ENCODE data around the gene NFYA. TPM values are rescaled to one million over a fixed set of nuclear protein-coding genes. Genes with fewer than 3 reads are reported as not detected.

NFYA gene
- total and polyA plus RNA-seq, 2 of the 4 experiments (the other 2 are of a cell fraction) = 10.9 to 28.5 TPM

- H3K9ac ChIP-seq (ENCODE audit: low read depth, low read length) = no peak overlapping the region
- peaks cover 6% of the 10 kb centered on the region; the same call in 1 of the 2 replicates for H3K9me1 ChIP-seq (ENCODE audit: insufficient read depth, low read length)
- H3K4ac ChIP-seq (ENCODE audit: low read depth, low read length) = no peak overlapping the region
- POLR2A ChIA-PET (ENCODE audit: unreplicated experiment) = no interaction called here
- H3K27ac ChIP-seq (ENCODE audit: insufficient read depth, low read length) = no peak overlapping the region; the same call in 1 of the 2 replicates
- H3K4me3 ChIP-seq (ENCODE audit: insufficient read depth, low read depth, low read length) = no peak overlapping the region
- ATAC-seq (ENCODE audit: low read depth) (no peak), DNase-seq (peak; percentile 69)
- H2AK5ac ChIP-seq (ENCODE audit: low read depth, low read length) = no peak overlapping the region
- dilution Hi-C loops (cut with HindIII; ENCODE audit: low sequenced_read_pairs, unreplicated experiment) = no loop called here
- peak overlapping the region; percentile 16 for H2AFZ ChIP-seq (replicated peaks; ENCODE audit: low read length, poor library complexity)
- no TSS peak for BruUV-seq (replicated peaks)
- H3K18ac ChIP-seq (ENCODE audit: low read depth, low read length) = no peak overlapping the region
- H4K8ac ChIP-seq (ENCODE audit: low read depth in 2 of 2, low read length in 2 of 2) = no peak overlapping the region
- H2BK15ac ChIP-seq (ENCODE audit: low read depth, low read length) = no peak overlapping the region
- no peak overlapping the region for H3K14ac ChIP-seq (replicated peaks; ENCODE audit: low read depth, low read length)
- H3K23ac ChIP-seq (ENCODE audit: low read depth, low read length) = no peak overlapping the region
- intact Hi-C loops (cut with micrococcal nuclease) = no loop called here
- CTCF ChIA-PET = no interaction called here
- H3K27me3 ChIP-seq (ENCODE audit: control insufficient read depth, insufficient read depth, low read length) = no peaks in the 10 kb centered on the region
- no peak overlapping the region for H2BK20ac ChIP-seq (ENCODE audit: low read depth, low read length)
- H3K9me3 ChIP-seq (ENCODE audit: control insufficient read depth, insufficient read depth, low read length) = no peaks in the 10 kb centered on the region
- H4K91ac ChIP-seq (ENCODE audit: insufficient read depth, low read depth, low read length) = no peak overlapping the region
- H3K36me3 ChIP-seq (ENCODE audit: control insufficient read depth, insufficient read depth, low read length) = peaks cover 47% of the 10 kb centered on the region
- no peak overlapping the region for H3K56ac ChIP-seq (ENCODE audit: extremely low read depth, insufficient read depth, low read length)
- H4K20me1 ChIP-seq (ENCODE audit: insufficient read depth, low read length) = no peaks in the 10 kb centered on the region
- H3K4me2 ChIP-seq (ENCODE audit: low read depth, low read length) = no peak overlapping the region
- TF ChIP-seq USF2 (IDR thresholded peaks at IDR 0.05; ENCODE audit: low read depth, low read length) (no peak), CTCF (conservative IDR thresholded peaks at IDR 0.05; ENCODE audit: low read depth, low read length) (no peak), NFE2L2 (IDR thresholded peaks at IDR 0.05; ENCODE audit: low read depth, low read length) (no peak), RCOR1 (IDR thresholded peaks at IDR 0.05; ENCODE audit: insufficient replicate concordance, low read length) (no peak), MXI1 (IDR thresholded peaks at IDR 0.05; ENCODE audit: borderline replicate concordance, low read depth, low read length) (no peak), RFX5 (IDR thresholded peaks at IDR 0.05; ENCODE audit: low read depth, low read length) (no peak), RAD21 (IDR thresholded peaks at IDR 0.05; ENCODE audit: low read length) (no peak), MAZ (IDR thresholded peaks at IDR 0.05; ENCODE audit: borderline replicate concordance, low read depth, low read length) (no peak), POLR2A (IDR thresholded peaks at IDR 0.05; ENCODE audit: low read depth, low read length) (no peak), BHLHE40 (IDR thresholded peaks at IDR 0.05; ENCODE audit: low read depth, low read length) (no peak)
- H4K5ac ChIP-seq (ENCODE audit: low read depth, low read length) = no peak overlapping the region
- in situ Hi-C loops (cut with MboI; ENCODE audit: low sequenced_read_pairs) = loop anchor here (5.0 to 10.0 kb wide), 2 partner anchors 87 to 215 kb away; no protein-coding TSS in a partner anchor
- WGBS, 2 experiments (ENCODE audit: extremely low coverage in 2 of 2, insufficient read length in 1 of 2) = 100% methylated on average over 1 of the region's 5 CpGs; no CpG with 5 or more reads in 1 of the 2 experiments
- no peak overlapping the region for H2BK5ac ChIP-seq (ENCODE audit: low read depth, low read length, poor library complexity, severe bottlenecking)
- H2BK120ac ChIP-seq (ENCODE audit: low read depth, low read length) = no peak overlapping the region
- H3K79me1 ChIP-seq (ENCODE audit: low read depth in 1 of 2, low read length in 2 of 2) = peaks cover 3 to 5% of the 10 kb centered on the region in 2 experiments
- H3K4me1 ChIP-seq (ENCODE audit: control insufficient read depth, insufficient read depth, low read length) = peaks cover 3% of the 10 kb centered on the region; the same call in 1 of the 2 replicates
- H2AK9ac ChIP-seq (replicated peaks; ENCODE audit: low read depth, low read length, poor library complexity) = no peak overlapping the region
These were observed 24.8 kb downstream of the NFYA start for GRCh38 chr6:41097467-41098090.

Measured in IMR-90 (cell line).